ENCODE measurements around the gene LRRC14B.
A peak's percentile ranks its signal among the peaks of the same experiment; 100 is the strongest.

LRRC14B gene

GRCh38 chr5:174876-175465, 16.3 kb upstream of the LRRC14B start:
- no peak for DNase-seq (ENCODE audit: low spot score)

GRCh38 chr5:176296-176823, 14.9 kb upstream of the LRRC14B start:
- no peak for DNase-seq (ENCODE audit: low spot score)

- DNase-seq (ENCODE audit: low spot score) = no peak
Measured at GRCh38 chr5:178110-178509, 13.2 kb upstream of the LRRC14B start.

GRCh38 chr5:179401-179800, 11.9 kb upstream of the LRRC14B start:
- DNase-seq (ENCODE audit: low spot score) = no peak

- DNase-seq (ENCODE audit: low spot score) = no peak
Measured at GRCh38 chr5:180286-180918, 10.9 kb upstream of the LRRC14B start.

GRCh38 chr5:181160-181559, 10.1 kb upstream of the LRRC14B start:
- no peak for DNase-seq (ENCODE audit: low spot score)

- DNase-seq (ENCODE audit: low spot score) = no peak
Measured at GRCh38 chr5:181566-181965, 9.7 kb upstream of the LRRC14B start.

GRCh38 chr5:182126-182525, 9.2 kb upstream of the LRRC14B start:
- no peak for DNase-seq (ENCODE audit: low spot score)

- no peak for DNase-seq (ENCODE audit: low spot score)
Measured at GRCh38 chr5:184471-184870, 6.8 kb upstream of the LRRC14B start.

GRCh38 chr5:185095-186070, 5.9 kb upstream of the LRRC14B start:
- DNase-seq (ENCODE audit: low spot score) = peak; percentile 87

GRCh38 chr5:186091-187041, 4.9 kb upstream of the LRRC14B start:
- no peak for DNase-seq (ENCODE audit: low spot score)

GRCh38 chr5:187042-187431, 4.3 kb upstream of the LRRC14B start:
- DNase-seq (ENCODE audit: low spot score) = no peak

- no peak for DNase-seq (ENCODE audit: low spot score)
Measured at GRCh38 chr5:187617-188451, 3.5 kb upstream of the LRRC14B start.

- DNase-seq (ENCODE audit: low spot score) = peak; percentile 96
Measured at GRCh38 chr5:188488-189481, 2.5 kb upstream of the LRRC14B start.

GRCh38 chr5:189486-189885, 1.8 kb upstream of the LRRC14B start:
- DNase-seq (ENCODE audit: low spot score) = no peak

GRCh38 chr5:189976-190365, 1.3 kb upstream of the LRRC14B start:
- no peak for DNase-seq (ENCODE audit: low spot score)

- no peak for DNase-seq (ENCODE audit: low spot score)
Measured at GRCh38 chr5:190366-191035, 794 bp upstream of the LRRC14B start.

- DNase-seq (ENCODE audit: low spot score) = no peak
Measured at GRCh38 chr5:191949-192690, 825 bp downstream of the LRRC14B start.

Data from hepatic stellate cell (primary cell).